ENCODE data around the gene DHRS7. TPM values are rescaled to one million over a fixed set of nuclear protein-coding genes. Genes with fewer than 3 reads are reported as not detected.

The DHRS7 gene, protein sequence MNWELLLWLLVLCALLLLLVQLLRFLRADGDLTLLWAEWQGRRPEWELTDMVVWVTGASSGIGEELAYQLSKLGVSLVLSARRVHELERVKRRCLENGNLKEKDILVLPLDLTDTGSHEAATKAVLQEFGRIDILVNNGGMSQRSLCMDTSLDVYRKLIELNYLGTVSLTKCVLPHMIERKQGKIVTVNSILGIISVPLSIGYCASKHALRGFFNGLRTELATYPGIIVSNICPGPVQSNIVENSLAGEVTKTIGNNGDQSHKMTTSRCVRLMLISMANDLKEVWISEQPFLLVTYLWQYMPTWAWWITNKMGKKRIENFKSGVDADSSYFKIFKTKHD
- 100 to 1,000 TPM; 151 to 245 (median 214) TPM for total RNA-seq

GRCh38 chr14:60164712-60165546 is at the start of gene DHRS7:
Gene DHRS7 (minus strand): TSS chr14:60165398. CDS start chr14:60165309, 89 bp downstream.
- Histone ChIP-seq H3K4me1 (peaks cover 21 to 45% of the 10 kb centered on the region in 2 donors), H3K9me3 (no peaks in the 10 kb centered on the region), H3K27me3 (no peaks in the 10 kb centered on the region), H3K4me3 (replicated peaks in 1 of 3) (peak within 1 kb of the TSS; percentile 61 to 84 (median 76)), H3K27ac (peak within 1 kb of the TSS; percentile 97 to 98 (median 97)), H3K36me3 (no peaks in the 10 kb centered on the region)
- intact Hi-C loops (cut with DNase I), result loop anchor here (5.0 kb wide), 1 partner anchor 73 kb away; the partner anchor contains the start of gene PCNX4
- peak; percentile 85 to 88 for DNase-seq
- peak in 1 of 2 donors; percentile 90 for TF ChIP-seq POLR2A (IDR thresholded peaks at IDR 0.05)
- TF ChIP-seq, protein P1, sequence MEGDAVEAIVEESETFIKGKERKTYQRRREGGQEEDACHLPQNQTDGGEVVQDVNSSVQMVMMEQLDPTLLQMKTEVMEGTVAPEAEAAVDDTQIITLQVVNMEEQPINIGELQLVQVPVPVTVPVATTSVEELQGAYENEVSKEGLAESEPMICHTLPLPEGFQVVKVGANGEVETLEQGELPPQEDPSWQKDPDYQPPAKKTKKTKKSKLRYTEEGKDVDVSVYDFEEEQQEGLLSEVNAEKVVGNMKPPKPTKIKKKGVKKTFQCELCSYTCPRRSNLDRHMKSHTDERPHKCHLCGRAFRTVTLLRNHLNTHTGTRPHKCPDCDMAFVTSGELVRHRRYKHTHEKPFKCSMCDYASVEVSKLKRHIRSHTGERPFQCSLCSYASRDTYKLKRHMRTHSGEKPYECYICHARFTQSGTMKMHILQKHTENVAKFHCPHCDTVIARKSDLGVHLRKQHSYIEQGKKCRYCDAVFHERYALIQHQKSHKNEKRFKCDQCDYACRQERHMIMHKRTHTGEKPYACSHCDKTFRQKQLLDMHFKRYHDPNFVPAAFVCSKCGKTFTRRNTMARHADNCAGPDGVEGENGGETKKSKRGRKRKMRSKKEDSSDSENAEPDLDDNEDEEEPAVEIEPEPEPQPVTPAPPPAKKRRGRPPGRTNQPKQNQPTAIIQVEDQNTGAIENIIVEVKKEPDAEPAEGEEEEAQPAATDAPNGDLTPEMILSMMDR (IDR thresholded peaks at IDR 0.05), result peak in 5 of 6 experiments; percentile 3 to 51 (median 33)
- WGBS, 2 donors, result 0% methylated on average over 22 to 43 of the region's 68 CpGs

GRCh38 chr14:60214415-60215126 is 49.4 kb upstream of the DHRS7 start:
- intact Hi-C loops (cut with DNase I), result no loop called here
- no peak for DNase-seq
- H3K9me3 ChIP-seq, result no peaks in the 10 kb centered on the region
- no peaks in the 10 kb centered on the region for H3K36me3 ChIP-seq
- H3K4me3 ChIP-seq (replicated peaks in 1 of 3), result no peak overlapping the region
- no peaks in the 10 kb centered on the region for H3K4me1 ChIP-seq
- TF ChIP-seq, protein P1 (IDR thresholded peaks at IDR 0.05), result no peak
- TF ChIP-seq POLR2A (IDR thresholded peaks at IDR 0.05), result no peak
- H3K27ac ChIP-seq, result no peak overlapping the region
- H3K27me3 ChIP-seq, result no peaks in the 10 kb centered on the region
- WGBS, 2 donors, result 56 to 59% methylated on average over 1 of the region's 1 CpG

DNA sequence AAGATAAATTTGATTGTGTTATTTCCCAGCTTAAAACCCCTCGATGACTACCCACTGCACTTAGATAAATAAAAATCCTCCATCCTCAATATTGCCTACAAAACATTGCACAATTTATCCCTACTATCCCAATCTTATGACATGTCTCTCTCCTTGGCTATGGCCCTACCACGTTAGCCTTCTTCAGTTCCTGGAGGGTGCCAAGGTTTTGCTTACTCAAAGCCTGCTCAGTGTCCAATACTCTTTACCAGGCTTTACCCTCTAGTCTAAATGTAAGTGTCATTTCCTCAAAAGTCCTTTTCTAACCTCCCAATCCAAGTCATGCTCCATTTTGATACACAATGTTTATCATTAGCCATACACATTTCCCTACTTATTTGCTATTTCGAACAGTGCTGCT is 48.8 kb upstream of the DHRS7 start:
- Histone ChIP-seq H3K36me3 (no peaks in the 10 kb centered on the region), H3K9me3 (no peaks in the 10 kb centered on the region), H3K4me1 (no peaks in the 10 kb centered on the region), H3K27ac (no peak overlapping the region), H3K27me3 (no peaks in the 10 kb centered on the region), H3K4me3 (replicated peaks in 1 of 3) (no peak overlapping the region)
- TF ChIP-seq, protein P1 (IDR thresholded peaks at IDR 0.05), result no peak
- no peak for TF ChIP-seq POLR2A (IDR thresholded peaks at IDR 0.05)
- intact Hi-C loops (cut with DNase I), result no loop called here
- DNase-seq, result no peak
- WGBS, 2 donors, result 93 to 95% methylated on average over 3 of the region's 3 CpGs

DNA sequence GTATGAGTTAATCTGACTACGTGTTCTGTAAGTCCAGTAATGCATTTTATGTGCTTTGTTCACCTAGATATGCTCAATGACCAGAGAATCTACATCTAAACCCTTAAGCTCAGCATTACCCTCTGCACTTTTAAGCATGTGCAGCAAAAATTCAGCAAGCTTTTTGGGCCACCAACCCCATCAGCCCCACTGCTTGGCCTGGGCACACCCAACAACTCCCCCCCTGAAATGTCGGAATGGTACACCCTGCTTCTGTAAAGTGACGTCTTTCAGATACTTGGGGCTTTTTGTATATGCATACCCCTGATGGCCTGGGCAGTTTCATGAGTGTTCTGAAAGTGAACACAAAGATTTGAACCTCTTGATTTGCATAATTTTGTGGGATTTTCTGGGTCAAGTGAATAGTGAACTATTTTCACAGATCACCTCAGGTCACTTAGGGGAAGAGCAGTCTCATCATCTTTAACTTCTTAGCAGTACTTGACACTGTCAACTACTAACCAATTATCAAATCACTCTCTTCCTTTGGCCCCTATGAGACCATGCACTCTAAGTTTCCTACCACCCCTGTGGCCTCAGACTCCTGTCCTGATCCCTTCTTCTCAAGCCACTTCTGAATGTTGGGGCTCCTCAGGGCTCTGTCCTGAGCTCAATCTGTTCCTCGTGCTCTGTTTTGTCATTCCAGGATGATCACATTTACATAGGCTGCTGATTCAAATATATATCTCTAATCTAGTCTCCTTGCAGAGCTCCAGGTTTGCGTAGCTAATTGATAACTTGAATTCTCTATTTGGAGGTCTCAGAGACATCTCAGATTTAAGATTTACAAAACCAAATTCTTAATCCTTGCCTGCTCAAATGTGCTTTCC is 47.5 kb upstream of the DHRS7 start:
- Histone ChIP-seq H3K36me3 (no peaks in the 10 kb centered on the region), H3K27ac (no peak overlapping the region), H3K4me3 (replicated peaks in 1 of 3) (no peak overlapping the region), H3K9me3 (no peaks in the 10 kb centered on the region), H3K27me3 (no peaks in the 10 kb centered on the region), H3K4me1 (no peaks in the 10 kb centered on the region)
- intact Hi-C loops (cut with DNase I), result no loop called here
- no peak for DNase-seq
- no peak for TF ChIP-seq POLR2A (IDR thresholded peaks at IDR 0.05)
- TF ChIP-seq, protein P1 (IDR thresholded peaks at IDR 0.05), result no peak
- 88 to 91% methylated on average over 5 of the region's 5 CpGs for WGBS, 2 donors
